Measurements from ENCODE around the gene RBM28.

DNA sequence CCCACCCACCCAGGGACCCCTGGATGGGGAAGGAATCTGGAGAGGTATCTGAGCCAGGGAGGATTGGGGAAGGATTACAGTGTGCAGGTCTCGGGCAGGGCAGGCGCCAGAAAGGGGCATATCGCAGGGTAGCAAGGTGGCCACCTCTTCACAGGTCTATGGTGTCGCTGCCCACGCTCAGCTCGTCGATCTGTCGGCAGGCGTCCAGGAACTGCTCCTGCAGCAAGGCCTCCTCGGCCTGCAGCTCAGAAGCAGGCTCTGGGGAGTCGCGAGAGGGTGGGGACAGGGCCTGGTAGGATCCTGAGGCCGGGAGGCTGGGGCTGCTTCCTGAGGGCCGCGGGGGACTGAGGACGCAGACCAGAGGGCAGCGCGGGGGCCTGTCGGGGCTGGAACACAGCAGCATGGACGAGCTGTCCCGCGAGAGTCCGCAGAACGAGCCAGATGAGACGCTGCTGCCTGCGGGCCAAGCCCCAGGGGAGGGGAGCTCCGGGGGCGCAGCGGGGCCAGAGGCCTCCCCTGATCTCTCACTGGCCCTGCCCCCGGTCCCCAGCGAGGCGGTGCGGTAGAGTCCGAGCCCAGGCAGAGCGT lies 7.1 kb upstream of the RBM28 start:
- no peak for TF ChIP-seq POLR2A (IDR thresholded peaks at IDR 0.05; ENCODE audit: extremely low read depth, insufficient read length)
- TF ChIP-seq, protein P1, sequence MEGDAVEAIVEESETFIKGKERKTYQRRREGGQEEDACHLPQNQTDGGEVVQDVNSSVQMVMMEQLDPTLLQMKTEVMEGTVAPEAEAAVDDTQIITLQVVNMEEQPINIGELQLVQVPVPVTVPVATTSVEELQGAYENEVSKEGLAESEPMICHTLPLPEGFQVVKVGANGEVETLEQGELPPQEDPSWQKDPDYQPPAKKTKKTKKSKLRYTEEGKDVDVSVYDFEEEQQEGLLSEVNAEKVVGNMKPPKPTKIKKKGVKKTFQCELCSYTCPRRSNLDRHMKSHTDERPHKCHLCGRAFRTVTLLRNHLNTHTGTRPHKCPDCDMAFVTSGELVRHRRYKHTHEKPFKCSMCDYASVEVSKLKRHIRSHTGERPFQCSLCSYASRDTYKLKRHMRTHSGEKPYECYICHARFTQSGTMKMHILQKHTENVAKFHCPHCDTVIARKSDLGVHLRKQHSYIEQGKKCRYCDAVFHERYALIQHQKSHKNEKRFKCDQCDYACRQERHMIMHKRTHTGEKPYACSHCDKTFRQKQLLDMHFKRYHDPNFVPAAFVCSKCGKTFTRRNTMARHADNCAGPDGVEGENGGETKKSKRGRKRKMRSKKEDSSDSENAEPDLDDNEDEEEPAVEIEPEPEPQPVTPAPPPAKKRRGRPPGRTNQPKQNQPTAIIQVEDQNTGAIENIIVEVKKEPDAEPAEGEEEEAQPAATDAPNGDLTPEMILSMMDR (IDR thresholded peaks at IDR 0.05; ENCODE audit: low read depth, low read length) = no peak

Data from NB4 (cell line).